ENCODE data around the gene ANKRD50.

The ANKRD50 gene

GRCh38 chr4:124712372-124713184, at the start of gene ANKRD50:
TSS of gene ANKRD50 (minus strand) at chr4:124712732. CDS start at chr4:124710511, 2,221 bp downstream.
- DNase-seq (ENCODE audit: low read depth in 2 of 2): peak; percentile 6 to 22

GRCh38 chr4:124757126-124757525, 44.6 kb upstream of the ANKRD50 start:
- no peak for DNase-seq (ENCODE audit: low read depth in 2 of 2)

- no peak for DNase-seq (ENCODE audit: low read depth in 2 of 2)
These were observed 42.1 kb upstream of the ANKRD50 start for GRCh38 chr4:124754681-124755080.

DNA sequence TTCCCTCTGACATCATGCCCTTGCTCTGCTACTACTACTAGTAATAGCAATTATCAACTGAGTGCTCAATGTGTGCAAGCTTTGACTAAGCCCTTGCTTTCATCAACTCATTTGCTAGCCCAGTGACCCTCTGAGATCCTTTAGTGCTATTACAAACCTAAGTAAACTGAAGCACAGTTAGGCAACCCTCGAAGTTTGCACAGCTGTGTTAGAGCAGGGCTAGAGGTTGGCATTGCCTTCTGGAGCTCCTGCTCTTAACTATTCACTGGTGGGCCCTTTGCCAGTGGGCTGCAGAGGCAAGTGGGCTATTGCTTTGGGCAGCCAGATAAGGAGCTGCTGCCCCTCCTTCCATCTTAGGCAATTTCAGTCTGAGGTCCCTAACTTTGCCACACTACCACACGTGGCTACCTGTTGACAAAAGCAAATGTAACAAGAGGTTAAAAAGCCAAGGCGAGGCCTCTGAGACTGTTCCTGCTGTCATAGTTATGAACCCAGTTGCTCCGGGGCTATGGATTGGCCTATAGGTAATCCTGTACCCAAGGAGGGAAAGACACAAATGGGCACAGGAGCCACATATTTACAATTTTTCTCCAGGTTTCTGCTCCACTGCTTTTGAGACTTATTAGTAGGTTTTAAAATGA, 41.5 kb upstream of the ANKRD50 start:
- DNase-seq (ENCODE audit: low read depth in 2 of 2): no peak

DNA sequence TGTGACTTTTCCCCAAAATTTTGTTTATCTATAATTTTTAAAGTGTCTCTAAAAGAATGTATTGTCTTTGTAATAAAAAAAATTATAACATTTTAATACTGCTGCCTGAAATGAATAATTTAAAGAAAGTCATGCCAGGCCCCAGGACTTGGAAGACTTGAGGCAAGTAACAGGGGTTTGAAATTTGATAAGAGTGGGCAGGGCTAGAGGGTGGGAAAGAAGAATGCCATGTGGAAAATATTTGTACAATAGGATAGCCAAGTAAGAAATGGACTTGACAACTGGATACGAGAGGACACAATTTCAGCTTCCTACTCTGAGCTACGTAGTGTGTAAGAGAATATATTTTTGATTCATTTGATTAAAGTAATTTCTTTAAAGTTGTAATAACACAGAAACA, 36.9 kb upstream of the ANKRD50 start:
- no peak for DNase-seq (ENCODE audit: low read depth in 2 of 2)

GRCh38 chr4:124748965-124749364, 36.4 kb upstream of the ANKRD50 start:
- no peak for DNase-seq (ENCODE audit: low read depth in 2 of 2)

DNA sequence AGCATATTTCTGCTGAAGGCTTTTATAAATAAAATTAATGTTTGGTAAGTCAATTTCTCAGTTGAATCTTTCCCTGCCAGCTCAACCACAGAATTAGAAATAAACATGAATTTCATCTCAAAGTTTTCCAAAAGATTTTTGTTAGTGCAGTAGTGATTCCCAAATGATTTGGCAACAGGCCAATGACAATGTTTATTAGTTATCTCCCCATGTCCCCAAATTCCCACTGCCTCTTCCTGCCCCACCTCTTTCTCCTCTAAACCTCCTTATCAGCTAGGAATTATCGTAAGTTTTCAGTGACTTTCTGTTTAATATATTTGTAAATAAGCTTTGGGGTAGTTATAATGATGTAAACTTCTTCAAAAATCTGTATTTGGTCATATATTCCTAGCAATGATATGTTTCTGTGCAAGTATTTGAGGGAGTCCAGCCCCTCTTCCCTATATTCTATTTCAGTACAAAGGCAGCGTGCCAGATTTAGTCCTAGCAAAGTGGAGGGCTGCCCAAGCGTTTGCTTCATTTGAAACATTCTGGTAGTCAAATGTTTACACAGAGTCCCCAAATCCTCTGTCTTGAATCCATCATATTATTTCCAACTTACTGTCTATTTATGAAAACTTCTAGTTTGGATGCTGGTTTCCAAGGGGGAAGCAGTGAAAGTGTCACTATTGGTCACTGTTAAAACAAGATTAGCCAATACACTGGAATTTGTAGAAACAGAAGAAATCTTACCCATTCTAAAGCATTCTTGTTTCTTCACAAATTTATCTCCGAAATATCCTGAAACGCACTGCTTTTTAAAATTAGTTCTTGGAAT, 33.7 kb upstream of the ANKRD50 start:
- no peak for DNase-seq (ENCODE audit: low read depth in 2 of 2)

DNA sequence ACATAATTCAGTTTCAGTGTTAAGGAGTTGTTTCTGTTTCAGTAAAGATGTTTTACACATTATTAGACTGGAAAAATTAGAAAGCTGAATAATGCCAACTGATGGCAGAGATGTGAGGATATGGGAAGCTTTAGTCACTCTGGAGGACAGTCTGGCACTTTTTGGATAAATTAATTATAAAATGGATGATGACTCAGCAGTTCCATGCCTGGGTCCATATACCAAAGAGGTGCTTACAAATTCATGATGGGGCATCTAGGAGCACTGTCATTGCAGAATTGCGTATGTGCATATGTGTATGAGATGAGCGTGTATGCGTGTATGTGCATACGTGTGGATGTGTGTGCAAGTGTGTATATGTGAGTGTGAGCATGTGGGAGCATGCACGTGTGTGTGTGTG, 31.2 kb upstream of the ANKRD50 start:
- DNase-seq (ENCODE audit: low read depth in 2 of 2): no peak

- DNase-seq (ENCODE audit: low read depth in 2 of 2): no peak
These were observed 28.0 kb upstream of the ANKRD50 start for GRCh38 chr4:124740501-124740900.

DNA sequence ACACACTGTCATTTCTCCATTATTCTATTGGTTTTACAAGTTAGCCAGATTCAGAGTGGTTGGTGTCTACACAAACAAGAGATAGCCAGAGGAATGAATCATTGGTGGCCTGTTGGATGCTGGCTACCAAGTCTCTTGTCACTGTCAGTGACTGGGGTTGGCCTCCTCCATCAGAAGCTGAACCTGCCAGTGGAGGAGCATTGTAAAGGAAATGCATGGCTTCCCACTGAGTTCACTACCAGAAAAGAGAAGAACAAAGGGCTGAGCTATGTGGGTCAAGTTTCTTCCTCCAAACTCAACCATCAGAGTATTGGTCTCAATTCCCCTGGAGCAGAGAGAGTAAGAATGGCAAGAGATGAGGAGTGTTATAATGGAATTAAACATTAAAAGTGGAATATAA, 26.5 kb upstream of the ANKRD50 start:
- DNase-seq (ENCODE audit: low read depth in 2 of 2): no peak

GRCh38 chr4:124737619-124738018, 25.1 kb upstream of the ANKRD50 start:
- DNase-seq (ENCODE audit: low read depth in 2 of 2): no peak

GRCh38 chr4:124736526-124736925, 24.0 kb upstream of the ANKRD50 start:
- no peak for DNase-seq (ENCODE audit: low read depth in 2 of 2)

GRCh38 chr4:124727331-124727890, 14.9 kb upstream of the ANKRD50 start:
- no peak for DNase-seq (ENCODE audit: low read depth in 2 of 2)

DNA sequence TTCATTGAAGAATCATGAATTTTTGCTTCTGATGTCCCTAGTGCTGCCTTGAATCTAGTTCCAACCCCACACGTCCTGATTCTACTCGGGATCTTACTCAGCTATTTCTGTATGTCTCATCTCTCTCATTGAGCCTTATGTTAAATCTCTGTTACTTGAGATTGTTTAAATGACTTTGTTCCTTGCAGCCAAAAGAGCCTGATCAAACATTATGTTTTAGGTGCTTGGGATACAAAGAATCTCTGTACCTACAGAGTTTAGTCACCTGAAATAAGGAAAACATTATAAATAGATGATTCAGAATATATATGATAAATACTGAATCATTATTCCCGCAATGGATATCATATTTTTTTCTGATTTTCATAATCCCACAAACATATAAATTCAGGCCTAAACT, 13.7 kb upstream of the ANKRD50 start:
- DNase-seq (ENCODE audit: low read depth in 2 of 2): no peak

- DNase-seq (ENCODE audit: low read depth in 2 of 2): no peak
These were observed 9.5 kb upstream of the ANKRD50 start for GRCh38 chr4:124722071-124722470.

GRCh38 chr4:124717101-124717500, 4.6 kb upstream of the ANKRD50 start:
- no peak for DNase-seq (ENCODE audit: low read depth in 2 of 2)

DNA sequence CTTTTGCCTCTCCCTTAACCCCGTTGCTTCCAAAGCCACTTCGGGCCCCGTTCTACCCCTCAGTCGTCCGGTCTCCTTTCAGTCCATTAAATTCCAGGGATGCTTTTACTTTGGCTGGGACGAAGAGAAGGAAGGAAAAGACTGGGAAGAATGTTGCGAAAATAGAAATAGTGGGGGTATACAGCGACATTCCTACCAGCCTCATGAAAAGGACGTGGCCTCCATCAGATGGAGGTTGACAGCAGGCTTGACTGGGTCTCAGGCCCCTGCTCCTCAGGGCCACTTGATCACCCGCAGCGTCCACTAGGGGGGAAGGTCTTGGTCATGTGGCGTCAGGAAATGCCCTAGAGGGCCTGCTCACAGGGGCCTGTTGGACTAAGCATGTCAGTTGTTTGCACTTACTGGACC, 657 bp upstream of the ANKRD50 start:
- DNase-seq (ENCODE audit: low read depth in 2 of 2): no peak

GRCh38 chr4:124711471-124712371, 811 bp downstream of the ANKRD50 start:
- DNase-seq (ENCODE audit: low read depth in 2 of 2): no peak

DNA sequence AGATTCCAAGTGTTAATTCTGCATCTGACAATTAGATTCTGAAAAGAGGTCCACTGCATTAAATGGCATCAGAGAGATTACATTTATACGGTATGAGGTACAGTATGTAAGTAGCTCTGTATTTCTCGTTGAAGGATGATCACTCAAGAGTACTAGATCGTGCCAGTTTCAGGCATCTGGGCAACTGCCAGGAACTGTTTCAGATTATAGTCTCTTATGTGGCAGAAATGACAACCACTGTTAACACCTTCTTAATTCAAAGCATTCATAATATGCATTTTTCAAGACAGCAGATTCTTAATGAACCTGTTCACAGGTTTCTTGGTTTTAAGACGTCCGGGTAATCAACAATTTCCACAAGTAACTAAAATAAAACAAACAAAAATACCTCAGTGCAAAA, 1.6 kb downstream of the ANKRD50 start:
- no peak for DNase-seq (ENCODE audit: low read depth in 2 of 2)

- DNase-seq (ENCODE audit: low read depth in 2 of 2): no peak
These were observed 2.4 kb downstream of the ANKRD50 start for GRCh38 chr4:124710015-124710741.

Data from activated CD8-positive, alpha-beta memory T cell treated with anti-CD3 and anti-CD28 coated beads for 4 hours (primary cell).